Thymus (tissue), 11 donors: Measurements from ENCODE around the gene SLC29A4. TPM values are rescaled to one million over a fixed set of nuclear protein-coding genes. Genes with fewer than 3 reads are reported as not detected.
"Not testable (repeated sequence)": the region's sequence is repeated elsewhere in the genome, so short reads cannot be mapped to it uniquely, and the experiment has no call there.

Source experiments
- DNase-seq, 9 donors: peaks; one replicate each; pipeline ENCODE4 v3.0.0-alpha.2; 2013; ENCODE audit warnings: low spot score in 9 of 9, low read depth in 6 of 9, missing footprints in 1 of 9
- H3K27ac ChIP-seq, 2 donors: one replicate each; pipeline ENCODE4 v1.5.1; 2013; ENCODE audit warnings: control low read depth in 1 of 2, low read depth in 1 of 2, low read length in 1 of 2, mild to moderate bottlenecking in 1 of 2, moderate library complexity in 1 of 2
- H3K27me3 ChIP-seq, 2 donors: one replicate each; pipeline ENCODE4 v1.5.1; 2013; ENCODE audit warnings: low read length in 1 of 2; ENCODE audit not compliant: control insufficient read depth in 2 of 2, insufficient read depth in 1 of 2
- H3K36me3 ChIP-seq, 2 donors: one replicate each; pipeline ENCODE4 v1.5.1; 2013; ENCODE audit warnings: low read length in 1 of 2, mild to moderate bottlenecking in 1 of 2, moderate library complexity in 1 of 2; ENCODE audit not compliant: control insufficient read depth in 2 of 2, insufficient read depth in 2 of 2
- H3K4me1 ChIP-seq, 2 donors: one replicate each; pipeline ENCODE4 v1.5.1; 2013; ENCODE audit warnings: low read length in 2 of 2; ENCODE audit not compliant: control insufficient read depth in 2 of 2, insufficient read depth in 2 of 2
- H3K4me3 ChIP-seq, 2 donors: one replicate each; pipeline ENCODE4 v1.5.1; 2013; ENCODE audit warnings: low read length in 2 of 2, control low read depth in 1 of 2, mild to moderate bottlenecking in 1 of 2
- H3K9me3 ChIP-seq, 2 donors: one replicate each; pipeline ENCODE4 v1.5.1; 2013; ENCODE audit warnings: low read length in 1 of 2, mild to moderate bottlenecking in 1 of 2; ENCODE audit not compliant: control insufficient read depth in 2 of 2, insufficient read depth in 1 of 2
- WGBS: extraction: QIAGEN DNeasy Blood & Tissue Kit; methylation state at CpG from one replicate; pipeline ENCODE4 v1.1.7; 2013; 5-methylcytosine and 5-hydroxymethylcytosine counted together
- polyA plus RNA-seq: library from polyadenylated mRNA; stranded (reverse); fragments of 200-250 nt; gene quantifications from one replicate; pipeline ENCODE4 v1.2.3, GENCODE V29; 2013
- total RNA-seq: library from RNA; stranded (reverse); fragments of 120-200 nt; gene quantifications from one replicate; pipeline ENCODE4 v1.2.4, GENCODE V29; 2013
- donor health status: healthy.

The SLC29A4 gene
- total and polyA plus RNA-seq, 2 donors = 0.38 to 0.62 TPM

GRCh38 chr7:5314864-5315263 is 32.1 kb downstream of the SLC29A4 start:
- DNase-seq = no peak
- Histone ChIP-seq H3K27ac (no peak overlapping the region), H3K36me3 (peaks cover 33 to 36% of the 10 kb centered on the region in 2 donors), H3K4me1 (no peaks in the 10 kb centered on the region), H3K9me3 (peaks cover 3 to 16% of the 10 kb centered on the region in 2 donors), H3K4me3 (no peak overlapping the region), H3K27me3 (no peaks in the 10 kb centered on the region)
- 95% methylated on average over 19 of the region's 19 CpGs for WGBS

DNA sequence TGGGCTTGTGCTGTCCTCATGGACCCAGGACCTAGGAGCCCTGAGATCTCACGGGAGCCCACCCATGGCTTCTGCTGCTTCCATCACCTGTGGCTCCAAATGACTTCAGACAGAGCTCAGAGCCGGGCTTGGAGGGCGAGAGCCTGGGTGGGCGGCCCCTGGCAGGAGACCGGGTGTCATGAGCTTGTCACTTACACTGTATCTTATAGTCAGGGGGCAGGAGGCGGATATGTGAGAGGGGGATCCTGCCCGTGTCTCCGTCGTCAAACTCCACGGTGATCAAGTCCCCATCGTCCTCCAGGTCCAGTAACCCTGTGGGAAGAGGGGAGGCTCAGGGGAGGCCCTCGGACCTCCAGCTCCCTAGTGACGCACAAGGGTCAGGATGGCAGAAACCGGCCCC is 33.0 kb downstream of the SLC29A4 start:
- over 99% methylated on average over 14 of the region's 14 CpGs for WGBS
- Histone ChIP-seq H3K4me3 (no peak overlapping the region), H3K4me1 (no peaks in the 10 kb centered on the region), H3K9me3 (peaks cover 5 to 18% of the 10 kb centered on the region in 2 donors), H3K27ac (no peak overlapping the region), H3K36me3 (peaks cover 36 to 41% of the 10 kb centered on the region in 2 donors), H3K27me3 (no peaks in the 10 kb centered on the region)
- DNase-seq = no peak

- Histone ChIP-seq H3K36me3 (peaks cover 36 to 41% of the 10 kb centered on the region in 2 donors), H3K9me3 (peaks cover 9 to 24% of the 10 kb centered on the region in 2 donors)
- H3K4me1 ChIP-seq, H3K27me3 ChIP-seq, DNase-seq, H3K27ac ChIP-seq, H3K4me3 ChIP-seq: not testable (repeated sequence)
- over 99% methylated on average over 5 of the region's 5 CpGs for WGBS
Measured at GRCh38 chr7:5318613-5319012, 35.9 kb downstream of the SLC29A4 start.

- H3K27me3 ChIP-seq = no peaks in the 10 kb centered on the region
- no peak overlapping the region for H3K27ac ChIP-seq
- no peak for DNase-seq
- 97% methylated on average over 13 of the region's 13 CpGs for WGBS
- no peaks in the 10 kb centered on the region for H3K4me1 ChIP-seq
- H3K36me3 ChIP-seq = peaks cover 38 to 40% of the 10 kb centered on the region in 2 donors
- H3K4me3 ChIP-seq = no peak overlapping the region
- peaks cover 9 to 24% of the 10 kb centered on the region in 2 donors for H3K9me3 ChIP-seq
Measured at GRCh38 chr7:5320391-5320790, 37.6 kb downstream of the SLC29A4 start.

GRCh38 chr7:5320802-5321396 is 38.2 kb downstream of the SLC29A4 start:
- no peak for DNase-seq
- H3K4me3 ChIP-seq = no peak overlapping the region
- no peak overlapping the region for H3K27ac ChIP-seq
- 98% methylated on average over 33 of the region's 33 CpGs for WGBS
- peaks cover 9 to 24% of the 10 kb centered on the region in 2 donors for H3K9me3 ChIP-seq
- no peaks in the 10 kb centered on the region for H3K4me1 ChIP-seq
- no peaks in the 10 kb centered on the region for H3K27me3 ChIP-seq
- peaks cover 35 to 36% of the 10 kb centered on the region in 2 donors for H3K36me3 ChIP-seq

DNA sequence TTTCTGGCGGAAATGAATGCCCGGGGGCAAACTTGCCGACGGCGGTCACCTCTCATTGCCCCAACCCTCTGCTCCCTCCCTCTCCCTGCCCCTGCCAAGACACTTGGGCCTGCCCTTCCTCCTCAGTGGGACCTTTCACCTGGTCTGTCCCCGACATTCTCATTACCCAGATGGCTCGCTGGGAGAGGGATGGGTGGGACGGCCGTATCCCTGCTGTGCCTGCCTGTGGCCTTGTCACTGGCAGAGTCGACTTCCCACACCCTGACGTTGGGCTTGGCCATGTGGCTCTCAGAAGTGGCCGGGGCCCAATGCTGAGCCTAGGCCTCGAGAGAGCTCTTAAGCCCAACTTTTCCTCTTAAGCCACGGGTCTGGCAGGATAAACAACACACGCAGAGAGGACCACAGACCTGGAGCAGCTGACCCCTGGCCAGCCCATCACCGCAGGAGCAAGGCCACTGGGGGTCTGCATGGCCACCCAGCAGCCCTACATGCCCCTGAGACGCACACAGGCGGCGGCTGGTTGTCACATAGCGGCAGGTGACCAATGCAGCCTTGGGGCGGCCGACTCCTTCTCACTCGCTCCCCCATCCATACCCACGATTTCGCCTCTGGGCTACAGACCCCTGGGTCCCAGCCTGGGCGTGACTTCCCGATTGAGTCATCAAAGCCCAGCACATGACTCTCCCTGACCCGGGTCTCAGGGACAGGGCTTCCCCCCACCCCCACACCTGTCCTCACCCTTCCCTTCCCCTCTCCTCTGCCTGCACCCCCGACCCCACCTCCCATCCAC is 40.1 kb downstream of the SLC29A4 start:
- Histone ChIP-seq H3K36me3 (peaks cover 34 to 40% of the 10 kb centered on the region in 2 donors), H3K27me3 (no peaks in the 10 kb centered on the region), H3K4me1 (peaks cover 5 to 6% of the 10 kb centered on the region in 2 donors), H3K27ac (no peak overlapping the region), H3K9me3 (peaks cover 9 to 24% of the 10 kb centered on the region in 2 donors), H3K4me3 (no peak overlapping the region)
- 97% methylated on average over 29 of the region's 29 CpGs for WGBS
- no peak for DNase-seq

GRCh38 chr7:5323800-5324781 is 41.3 kb downstream of the SLC29A4 start:
- H3K36me3 ChIP-seq = peaks cover 35 to 36% of the 10 kb centered on the region in 2 donors
- peaks cover 5 to 10% of the 10 kb centered on the region in 2 donors for H3K4me1 ChIP-seq
- H3K27ac ChIP-seq, DNase-seq, H3K4me3 ChIP-seq, H3K27me3 ChIP-seq: not testable (repeated sequence)
- WGBS = 96% methylated on average over 31 of the region's 31 CpGs
- H3K9me3 ChIP-seq = peaks cover 6 to 16% of the 10 kb centered on the region in 2 donors

DNA sequence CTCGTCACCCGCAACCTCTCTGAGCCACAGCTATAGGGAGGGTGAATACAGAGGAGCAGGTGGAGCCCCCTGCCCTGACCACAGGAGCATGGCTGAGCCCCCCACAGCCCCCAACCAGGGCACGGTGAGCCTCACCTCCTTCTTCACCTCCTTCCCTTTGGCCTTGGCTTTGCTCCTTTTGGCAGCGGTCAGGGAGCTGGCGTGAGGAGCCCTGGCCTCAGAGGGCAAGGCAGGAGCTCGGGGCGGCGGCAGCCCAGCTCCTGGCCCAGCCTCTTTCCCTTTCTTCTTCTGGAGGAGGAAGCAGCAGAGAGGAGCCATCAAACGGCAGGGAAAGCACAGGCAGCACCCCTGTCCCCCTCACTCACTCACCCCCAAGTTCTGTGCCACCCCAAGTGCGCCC is 42.2 kb downstream of the SLC29A4 start:
- H3K4me3 ChIP-seq = no peak overlapping the region
- peaks cover 5 to 10% of the 10 kb centered on the region in 2 donors for H3K4me1 ChIP-seq
- H3K27me3 ChIP-seq = peaks cover 3% of the 10 kb centered on the region in 2 donors
- 97% methylated on average over 10 of the region's 10 CpGs for WGBS
- H3K9me3 ChIP-seq = peaks cover 6 to 8% of the 10 kb centered on the region in 2 donors
- H3K36me3 ChIP-seq = peaks cover 37 to 38% of the 10 kb centered on the region in 2 donors
- DNase-seq = no peak
- H3K27ac ChIP-seq = no peak overlapping the region
